Breast epithelium (tissue), 3 donors: ENCODE data around the gene AGRN.

Source experiments
- POLR2A ChIP-seq: fragments of 450-650 bp; IDR thresholded peaks from one replicate; pipeline ENCODE4 v1.6.1; 2016; ENCODE audit warnings: antibody characterized with exemption, mild to moderate bottlenecking, moderate library complexity
- POLR2AphosphoS5 ChIP-seq, 3 donors: sonication (generic); formaldehyde crosslinking; IDR thresholded peaks; one replicate each; pipeline ENCODE4 v1.6.1; 2017; ENCODE audit warnings: antibody characterized with exemption in 3 of 3
- TF ChIP-seq, protein P1 (sequence below), 3 donors: fragments of 450-650 bp; IDR thresholded peaks; one replicate each; pipeline ENCODE4 v1.5.1; 2016 to 2017; ENCODE audit warnings: antibody characterized with exemption in 3 of 3, mild to moderate bottlenecking in 3 of 3, moderate library complexity in 3 of 3

DNA sequence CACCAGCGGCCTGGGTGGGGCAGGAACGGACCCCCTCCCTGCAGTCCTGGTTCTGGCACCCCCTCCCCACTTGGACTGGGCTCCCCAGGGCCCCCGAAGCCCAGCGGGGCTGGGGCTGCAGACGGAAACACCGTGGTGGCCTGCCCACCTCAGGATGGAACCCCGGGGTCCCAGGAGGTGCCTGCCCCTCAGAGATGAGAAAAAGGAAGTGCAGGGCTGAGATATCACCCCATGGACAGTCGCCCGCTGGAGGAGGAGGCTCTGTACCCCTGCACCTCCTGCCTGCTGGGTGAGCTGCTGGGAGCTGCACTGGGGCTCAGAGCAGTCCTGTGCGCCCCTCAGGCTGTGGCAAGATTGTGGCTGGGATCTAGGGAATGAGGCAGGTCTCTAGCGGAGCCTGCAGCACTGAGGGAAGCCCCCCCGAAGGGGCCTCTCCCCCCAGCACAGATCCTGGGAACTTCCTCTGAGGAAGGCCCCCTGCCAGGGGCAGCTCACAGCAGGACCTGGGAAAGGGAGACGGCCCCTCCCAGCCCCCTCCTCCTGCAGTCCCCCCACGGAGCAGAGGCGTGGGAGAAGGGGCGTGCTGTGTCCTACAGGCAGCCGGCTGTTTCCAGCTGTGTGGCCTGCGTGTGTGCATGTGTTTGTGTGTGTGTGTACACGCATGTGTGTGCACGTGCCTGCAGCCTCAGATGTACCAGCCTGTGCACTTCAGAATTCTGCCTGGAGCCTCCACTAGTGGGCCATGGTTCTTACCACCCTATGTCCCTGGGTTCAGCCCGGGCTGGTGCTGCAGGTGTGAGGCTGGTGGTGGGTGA is 6.9 kb downstream of the AGRN start:
- TF ChIP-seq, protein P1, sequence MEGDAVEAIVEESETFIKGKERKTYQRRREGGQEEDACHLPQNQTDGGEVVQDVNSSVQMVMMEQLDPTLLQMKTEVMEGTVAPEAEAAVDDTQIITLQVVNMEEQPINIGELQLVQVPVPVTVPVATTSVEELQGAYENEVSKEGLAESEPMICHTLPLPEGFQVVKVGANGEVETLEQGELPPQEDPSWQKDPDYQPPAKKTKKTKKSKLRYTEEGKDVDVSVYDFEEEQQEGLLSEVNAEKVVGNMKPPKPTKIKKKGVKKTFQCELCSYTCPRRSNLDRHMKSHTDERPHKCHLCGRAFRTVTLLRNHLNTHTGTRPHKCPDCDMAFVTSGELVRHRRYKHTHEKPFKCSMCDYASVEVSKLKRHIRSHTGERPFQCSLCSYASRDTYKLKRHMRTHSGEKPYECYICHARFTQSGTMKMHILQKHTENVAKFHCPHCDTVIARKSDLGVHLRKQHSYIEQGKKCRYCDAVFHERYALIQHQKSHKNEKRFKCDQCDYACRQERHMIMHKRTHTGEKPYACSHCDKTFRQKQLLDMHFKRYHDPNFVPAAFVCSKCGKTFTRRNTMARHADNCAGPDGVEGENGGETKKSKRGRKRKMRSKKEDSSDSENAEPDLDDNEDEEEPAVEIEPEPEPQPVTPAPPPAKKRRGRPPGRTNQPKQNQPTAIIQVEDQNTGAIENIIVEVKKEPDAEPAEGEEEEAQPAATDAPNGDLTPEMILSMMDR (IDR thresholded peaks at IDR 0.05), result no peak
- TF ChIP-seq POLR2AphosphoS5 (IDR thresholded peaks at IDR 0.05) (no peak), POLR2A (no peak)
